Right kidney (tissue), 1 donor: ENCODE measurements around the gene ARHGAP24.
A peak's percentile ranks its signal among the peaks of the same experiment; 100 is the strongest.

ENCODE experiments used
- DNase-seq: peaks from one replicate; pipeline ENCODE4 v3.0.0-alpha.2; 2016

Gene ARHGAP24

GRCh38 chr4:85741921-85742591 lies 267.1 kb downstream of the ARHGAP24 start:
- no peak for DNase-seq

DNA sequence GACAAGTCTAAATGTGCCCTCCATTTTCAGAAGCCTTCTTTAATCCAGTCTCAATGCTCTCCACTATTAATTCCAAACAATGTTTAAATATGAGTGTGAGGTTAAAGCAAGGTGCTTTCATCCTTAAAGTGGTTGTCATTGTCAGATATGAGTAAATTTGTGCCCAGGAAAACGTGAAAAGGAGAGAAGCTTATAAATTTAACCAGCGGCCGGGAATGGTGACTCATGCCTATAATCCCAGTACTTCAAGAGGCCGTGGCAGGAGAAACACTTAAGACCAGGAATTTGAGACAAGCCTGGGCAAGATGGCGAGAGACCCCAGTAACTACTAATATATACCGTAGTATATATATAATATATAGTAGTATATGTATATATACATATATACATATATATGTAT lies 270.0 kb downstream of the ARHGAP24 start:
- DNase-seq: no peak

DNA sequence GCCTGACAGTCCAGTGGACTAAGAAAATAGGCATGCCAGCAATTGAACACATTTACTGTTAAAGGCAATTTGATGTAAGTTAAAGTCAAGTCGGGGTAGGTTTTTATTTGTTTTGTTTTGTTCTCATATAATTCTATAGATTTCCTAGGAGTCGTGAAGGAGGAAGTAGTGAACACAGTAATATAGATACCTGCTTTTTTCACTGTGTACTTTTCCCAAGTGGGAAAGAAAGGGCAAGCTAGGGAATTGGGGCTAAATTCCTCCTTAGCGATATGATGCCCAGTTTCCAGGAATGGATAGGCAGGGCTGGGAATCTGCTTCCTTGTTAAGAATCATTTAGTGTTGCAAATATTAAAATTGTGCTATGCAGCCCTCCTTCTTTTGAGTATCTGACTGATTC lies 271.0 kb downstream of the ARHGAP24 start:
- DNase-seq: no peak

DNA sequence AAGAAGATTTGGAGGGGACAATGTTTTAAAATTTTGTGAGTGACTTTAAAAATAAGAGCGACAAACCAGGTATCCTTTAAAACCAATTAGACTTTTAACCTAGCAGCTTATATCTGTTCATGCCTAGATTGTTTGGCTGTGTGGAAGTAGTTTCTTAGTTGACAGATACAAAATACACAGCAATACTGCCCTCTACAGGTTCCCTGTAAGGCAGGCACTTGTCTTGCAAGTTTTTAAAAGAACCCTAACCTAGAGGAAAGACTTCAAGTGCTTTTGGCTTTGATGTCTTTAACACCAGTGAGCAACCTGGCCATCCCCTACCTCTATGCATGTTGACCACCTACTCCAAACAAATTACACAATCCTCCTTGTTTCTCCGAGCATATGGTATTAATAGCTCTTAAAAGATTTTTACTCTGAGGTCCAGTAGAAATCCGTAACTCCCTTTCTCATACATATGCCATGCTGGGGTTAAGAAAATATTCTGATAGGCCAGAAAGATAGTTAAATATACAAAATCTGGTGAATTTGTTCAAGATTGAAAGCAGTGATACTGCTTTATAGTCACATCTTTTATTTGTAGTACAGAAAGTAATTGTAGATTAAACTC lies 273.0 kb downstream of the ARHGAP24 start:
- DNase-seq: peak; percentile 38

GRCh38 chr4:85748654-85749053 lies 273.7 kb downstream of the ARHGAP24 start:
- DNase-seq: no peak

DNA sequence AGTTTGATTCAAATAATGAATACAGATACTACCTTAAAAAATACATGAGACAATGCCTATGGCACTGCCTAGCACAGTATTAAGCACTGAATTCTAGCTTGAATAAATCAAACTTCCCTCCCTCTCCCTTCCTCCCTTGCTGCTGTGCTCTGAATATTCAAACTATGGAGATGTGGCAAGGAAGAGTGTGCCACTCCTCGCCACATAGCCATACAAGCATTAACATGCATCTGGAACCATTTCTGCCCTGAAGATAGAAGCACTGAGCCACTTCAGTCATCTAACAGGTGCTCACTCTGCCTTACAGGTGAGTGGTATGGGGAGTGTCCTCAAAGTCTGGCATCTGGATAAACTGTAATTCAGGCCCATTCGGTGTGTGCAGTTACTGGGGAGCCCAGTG lies 276.9 kb downstream of the ARHGAP24 start:
- no peak for DNase-seq

DNA sequence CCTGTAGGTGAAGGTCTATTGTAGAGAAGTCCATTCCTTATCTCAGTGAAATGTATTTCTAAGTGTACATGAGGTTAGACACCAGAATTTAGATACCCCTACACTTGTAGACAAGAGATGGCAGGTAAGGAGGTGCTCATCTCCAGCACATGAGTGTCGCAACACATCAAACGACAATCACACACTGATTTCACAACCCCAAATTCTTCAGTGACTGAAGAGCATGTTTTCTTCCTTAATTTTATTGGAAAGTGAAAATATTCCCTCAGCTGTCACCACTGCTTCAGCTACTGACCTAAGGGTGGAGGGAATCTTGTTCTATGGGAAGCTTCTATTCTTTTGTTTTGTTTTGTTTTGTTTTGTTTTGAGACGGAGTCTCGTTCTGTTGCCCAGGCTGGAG lies 280.3 kb downstream of the ARHGAP24 start:
- no peak for DNase-seq

GRCh38 chr4:85756938-85757337 lies 282.0 kb downstream of the ARHGAP24 start:
- DNase-seq: no peak

DNA sequence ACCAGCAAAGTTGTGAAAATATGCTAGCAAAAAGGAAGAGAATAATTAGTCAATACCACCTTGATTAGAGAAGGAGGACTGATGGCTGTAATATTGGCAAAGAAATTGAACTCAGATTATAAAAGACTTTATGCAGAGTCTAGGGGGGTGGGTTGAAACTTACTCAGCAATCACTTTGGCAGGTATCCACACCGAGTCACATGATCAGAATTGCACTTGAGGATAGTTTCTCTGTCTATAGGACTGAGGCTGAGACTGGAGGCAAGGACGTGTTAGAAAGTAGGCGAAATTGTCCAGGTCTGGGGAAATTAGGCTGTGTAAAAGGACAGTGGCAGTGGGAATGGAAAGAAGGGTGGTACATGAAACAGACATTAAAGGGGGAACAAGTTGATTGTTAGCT lies 284.4 kb downstream of the ARHGAP24 start:
- DNase-seq: no peak

DNA sequence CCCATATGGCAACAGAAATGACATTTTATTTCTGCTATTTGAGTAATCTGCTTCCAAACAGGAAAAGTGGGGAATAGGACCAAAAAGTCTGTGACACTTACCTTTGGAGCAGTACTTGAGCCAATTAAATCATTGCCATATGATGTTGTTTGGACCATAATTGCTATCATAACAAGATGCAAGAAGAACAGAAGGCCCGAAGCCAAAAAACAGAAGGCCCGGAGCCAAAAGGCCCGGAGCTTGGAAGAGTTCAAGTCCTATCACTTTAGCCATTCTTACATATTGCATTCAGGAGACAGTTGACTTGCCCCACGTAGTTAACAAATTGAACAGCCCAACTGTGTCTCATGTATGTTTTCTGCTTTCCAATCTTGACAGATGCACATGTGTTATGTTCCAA lies 285.6 kb downstream of the ARHGAP24 start:
- no peak for DNase-seq

DNA sequence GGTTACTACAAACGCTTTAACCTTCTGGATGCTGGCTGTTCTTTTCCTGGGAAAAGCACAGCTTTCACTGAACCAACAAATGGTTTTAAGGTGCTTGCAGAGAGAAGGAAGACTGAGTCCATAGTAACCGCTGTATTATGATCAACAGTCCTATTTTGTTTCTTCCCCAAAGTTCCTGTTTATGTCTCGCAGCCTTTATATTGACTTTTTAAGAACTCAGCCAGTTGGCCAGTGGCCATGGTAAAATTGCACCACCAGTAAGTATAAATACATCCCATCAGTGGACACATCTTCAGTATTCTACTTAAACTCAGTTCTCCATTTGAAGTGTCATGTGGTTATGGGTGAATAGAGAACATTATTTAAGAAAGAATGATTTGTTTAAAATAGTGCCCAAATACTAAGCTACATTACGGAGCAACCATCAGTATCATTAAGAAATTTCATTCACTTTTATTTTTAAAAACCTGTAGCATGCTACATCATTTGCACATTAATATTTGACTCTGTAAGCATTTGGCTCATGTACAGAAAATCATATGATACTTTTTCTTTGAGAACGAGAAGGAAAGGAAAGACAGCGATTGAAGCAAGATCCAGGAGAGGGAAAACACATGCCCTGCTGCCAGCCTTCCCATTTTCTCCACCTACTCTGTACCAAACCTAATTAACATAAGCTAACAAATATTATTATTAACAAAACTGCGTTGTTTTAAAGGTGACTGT lies 287.0 kb downstream of the ARHGAP24 start:
- no peak for DNase-seq

DNA sequence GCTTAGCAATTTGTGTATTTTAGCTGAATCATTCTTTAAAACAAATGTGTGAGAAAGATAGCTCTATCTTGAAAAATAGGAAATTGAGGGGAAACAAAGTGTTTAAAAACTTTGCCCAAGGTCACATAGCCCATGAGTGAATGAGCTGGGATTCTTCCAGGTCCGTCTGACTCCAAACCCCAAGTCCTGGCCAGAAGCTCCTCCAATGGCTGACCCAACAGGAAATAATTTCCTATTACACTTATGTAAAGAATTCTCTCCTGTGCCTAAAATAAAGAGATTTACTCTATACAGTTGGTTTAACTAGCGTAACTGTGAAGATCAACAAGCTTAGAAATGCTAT lies 287.6 kb downstream of the ARHGAP24 start:
- DNase-seq: no peak

GRCh38 chr4:85763202-85763601 lies 288.3 kb downstream of the ARHGAP24 start:
- DNase-seq: no peak

- DNase-seq: no peak
Observed at GRCh38 chr4:85767649-85768048, 292.7 kb downstream of the ARHGAP24 start.

GRCh38 chr4:85769009-85769408 lies 294.1 kb downstream of the ARHGAP24 start:
- no peak for DNase-seq

- no peak for DNase-seq
Observed at GRCh38 chr4:85772470-85772869, 297.5 kb downstream of the ARHGAP24 start.

DNA sequence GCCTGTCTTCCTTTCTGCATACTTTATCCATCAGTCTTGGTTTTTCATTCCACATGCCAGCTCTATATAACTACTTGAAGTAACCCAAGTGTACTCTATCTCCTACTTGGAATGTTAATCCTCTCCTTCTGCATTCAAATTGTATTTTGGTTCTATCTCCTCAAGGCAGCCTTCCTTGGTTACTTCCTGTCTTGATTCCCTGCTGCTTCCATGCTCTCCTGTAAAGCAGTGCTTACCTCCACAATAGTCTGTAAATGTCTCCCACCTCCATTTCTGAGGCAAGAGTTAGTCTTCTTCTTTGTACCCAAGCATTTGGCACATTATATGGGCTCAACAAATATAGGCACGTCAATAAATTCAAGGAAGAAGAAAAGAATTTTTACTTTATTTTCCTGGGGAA lies 298.4 kb downstream of the ARHGAP24 start:
- no peak for DNase-seq

DNA sequence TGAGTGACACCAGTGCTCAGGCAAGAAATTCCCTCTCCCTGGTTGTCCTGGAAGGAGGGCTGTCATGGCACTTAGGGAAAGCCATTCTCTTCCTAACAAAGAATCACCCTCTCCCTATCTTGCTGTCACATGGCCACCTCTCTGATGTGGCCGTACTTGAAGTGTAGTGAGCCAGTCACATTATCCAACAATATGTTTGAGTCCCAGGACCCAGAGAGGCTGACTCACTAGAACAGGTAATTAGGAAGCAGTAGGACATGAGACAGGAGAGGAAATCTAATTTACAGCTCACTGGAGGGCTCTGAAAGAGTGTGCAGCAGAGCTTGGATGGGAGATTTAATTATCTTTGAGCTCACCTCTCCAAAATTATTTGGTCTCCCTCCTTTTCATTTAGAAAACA lies 299.1 kb downstream of the ARHGAP24 start:
- DNase-seq: no peak

DNA sequence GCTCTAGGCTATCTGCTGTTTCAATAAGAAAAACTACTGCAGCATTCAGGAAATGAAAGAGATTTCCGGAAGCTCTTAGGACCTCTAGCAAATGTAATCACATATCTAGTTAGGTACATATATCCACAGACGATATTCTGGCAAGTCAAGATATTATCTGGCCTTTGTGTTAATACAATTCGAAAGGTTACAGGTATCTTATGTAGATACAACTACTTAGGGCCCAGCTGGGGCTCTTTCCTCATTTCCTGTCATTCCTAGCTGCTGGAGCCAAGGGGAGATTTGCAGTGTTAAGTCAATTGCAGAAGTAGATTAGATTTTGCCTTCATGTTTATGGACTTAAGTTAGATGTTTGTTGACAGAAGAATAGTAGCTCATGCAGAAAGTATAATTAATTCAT lies 299.5 kb downstream of the ARHGAP24 start:
- no peak for DNase-seq

- DNase-seq: no peak
Observed at GRCh38 chr4:85776096-85776495, 301.1 kb downstream of the ARHGAP24 start.

GRCh38 chr4:85776579-85776978 lies 301.6 kb downstream of the ARHGAP24 start:
- DNase-seq: no peak

DNA sequence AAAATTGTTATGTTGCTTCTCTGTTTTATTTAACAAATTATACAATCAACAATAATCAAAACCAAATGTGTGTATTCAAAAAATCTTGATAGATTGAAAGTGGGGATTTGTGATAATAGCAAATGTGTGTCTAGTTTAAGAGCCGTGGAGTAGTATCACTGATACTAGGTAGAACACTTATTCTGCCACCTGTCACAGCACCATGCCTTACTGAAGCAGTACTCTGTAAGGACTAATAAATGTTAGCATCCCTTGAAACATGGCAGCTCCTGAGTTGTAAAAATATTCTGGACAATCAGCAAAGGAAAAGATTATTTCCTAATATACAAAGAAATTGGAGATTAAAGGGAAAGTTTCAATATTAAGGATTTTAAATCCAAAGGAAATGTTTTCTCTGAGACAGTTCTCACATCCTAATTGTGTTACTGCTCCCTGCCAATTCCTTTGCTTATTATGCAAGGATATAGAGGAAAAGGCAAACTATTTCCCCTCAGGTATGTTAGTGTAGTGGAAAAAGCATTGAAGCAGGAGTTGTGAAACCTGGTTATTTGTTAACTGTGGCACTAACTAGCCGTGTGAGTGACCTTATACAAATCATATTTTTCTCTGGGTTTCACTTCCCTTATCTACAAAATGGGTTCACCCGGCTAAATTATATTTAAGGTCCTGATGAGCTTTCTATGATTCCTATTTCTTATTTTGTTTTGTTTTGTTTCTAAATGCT lies 303.1 kb downstream of the ARHGAP24 start:
- no peak for DNase-seq

DNA sequence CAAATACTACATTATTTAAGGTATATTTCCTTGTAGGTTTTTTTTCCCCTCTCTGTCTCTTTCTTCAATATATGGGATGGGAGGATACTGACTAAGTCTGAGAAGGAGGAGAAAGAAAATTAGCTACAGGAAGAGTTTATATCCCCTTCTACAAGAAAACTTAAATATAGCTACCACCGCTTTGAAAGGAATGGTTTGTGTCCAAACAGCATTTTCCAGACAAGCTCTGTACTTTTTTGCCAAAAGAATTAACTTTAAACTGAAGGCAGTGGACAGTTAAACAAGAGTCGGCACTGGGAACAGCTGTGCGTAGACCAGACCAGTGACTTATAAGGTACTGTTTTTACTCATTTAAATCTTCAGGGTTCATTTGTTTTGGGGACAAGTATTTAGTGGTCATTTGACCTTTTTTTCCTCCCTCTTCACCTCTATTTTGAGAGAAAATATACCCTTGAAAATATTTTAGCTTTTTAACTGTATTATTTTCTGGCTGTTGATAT lies 303.7 kb downstream of the ARHGAP24 start:
- peak; percentile 52 for DNase-seq
